ENCODE data around the gene PLAA.

Gene PLAA

DNA sequence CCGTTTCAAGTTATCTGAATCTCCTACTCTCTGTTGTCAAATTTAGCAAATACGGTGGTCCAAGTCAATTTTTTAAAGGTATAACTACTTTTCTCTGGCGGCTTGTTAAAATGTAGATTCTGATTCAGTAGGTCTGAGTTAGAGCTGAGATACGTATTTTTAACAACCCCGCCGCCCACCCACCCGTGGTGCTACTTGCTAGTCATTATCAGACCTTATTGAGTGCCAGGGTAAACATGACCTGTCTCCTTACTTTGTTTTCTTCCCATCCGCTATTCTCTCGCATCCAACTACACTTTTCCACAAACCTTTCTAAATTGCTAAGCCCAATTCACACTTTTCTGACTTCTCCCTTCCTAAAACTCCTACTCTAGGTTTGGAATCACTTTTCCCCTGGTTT, 694 bp upstream of the PLAA start:
- no peaks in the 10 kb centered on the region for H3K9me3 Mint-ChIP-seq
- peaks cover 9% of the 10 kb centered on the region for H3K27me3 Mint-ChIP-seq
- H3K36me3 Mint-ChIP-seq: no peaks in the 10 kb centered on the region
- H3K4me1 Mint-ChIP-seq: peaks cover 32% of the 10 kb centered on the region
- ATAC-seq: no peak
- H3K27ac Mint-ChIP-seq: peak overlapping the region; percentile 99
- peak overlapping the region; percentile 88 for H3K4me3 Mint-ChIP-seq

DNA sequence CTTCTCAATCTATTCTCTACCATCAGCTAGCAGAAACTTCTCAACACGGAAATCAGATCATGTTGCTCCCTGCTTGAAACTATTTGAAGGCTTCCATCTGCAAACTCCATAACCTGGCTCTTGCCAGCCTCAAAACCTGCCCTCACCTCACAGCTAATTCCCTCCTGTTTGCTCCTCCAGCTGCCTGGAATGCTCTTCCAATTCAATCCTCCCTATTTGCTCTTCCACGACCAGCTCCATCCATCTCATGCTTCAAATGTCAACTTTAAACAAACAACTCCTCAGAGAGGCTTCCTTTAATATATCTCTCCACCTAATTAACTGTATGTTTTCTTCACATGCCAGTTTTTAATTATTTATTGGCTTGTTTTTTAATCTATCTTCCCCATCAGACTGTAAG, 1.5 kb downstream of the PLAA start:
- H3K4me1 Mint-ChIP-seq: peaks cover 53% of the 10 kb centered on the region
- no peak for ATAC-seq

DNA sequence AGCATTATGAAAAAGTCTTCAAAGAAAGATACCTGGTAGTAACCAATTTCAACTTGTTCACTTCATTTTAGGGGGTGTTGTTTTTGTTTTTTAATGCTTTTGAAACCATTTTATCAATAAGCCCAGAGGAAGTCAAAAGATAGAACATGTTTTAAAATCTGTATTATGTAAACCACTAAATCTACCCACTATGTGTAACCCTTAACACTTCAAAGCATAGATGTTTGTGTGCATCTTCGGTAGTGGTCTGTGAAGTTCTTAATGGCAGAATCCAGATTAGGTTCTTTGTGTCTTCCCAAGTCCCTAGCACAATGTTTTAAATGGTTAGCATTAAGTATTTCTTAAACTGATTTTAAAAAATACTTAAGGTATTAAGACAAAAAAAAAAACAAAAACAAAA, 6.3 kb downstream of the PLAA start:
- no peak overlapping the region for H3K27ac Mint-ChIP-seq
- no peaks in the 10 kb centered on the region for H3K27me3 Mint-ChIP-seq
- no peak for ATAC-seq
- H3K4me3 Mint-ChIP-seq: no peak overlapping the region
- H3K9me3 Mint-ChIP-seq: peaks cover 5% of the 10 kb centered on the region
- peaks cover 72% of the 10 kb centered on the region for H3K4me1 Mint-ChIP-seq
- H3K36me3 Mint-ChIP-seq: peaks cover 42% of the 10 kb centered on the region

More for the DNA sequence above, 1.5 kb downstream of the PLAA start:
- H3K9me3 Mint-ChIP-seq: no peaks in the 10 kb centered on the region
- peaks cover 7% of the 10 kb centered on the region for H3K36me3 Mint-ChIP-seq
- H3K27ac Mint-ChIP-seq: peak overlapping the region; percentile 99
- peaks cover 9% of the 10 kb centered on the region for H3K27me3 Mint-ChIP-seq
- H3K4me3 Mint-ChIP-seq: peak overlapping the region; percentile 88

DNA sequence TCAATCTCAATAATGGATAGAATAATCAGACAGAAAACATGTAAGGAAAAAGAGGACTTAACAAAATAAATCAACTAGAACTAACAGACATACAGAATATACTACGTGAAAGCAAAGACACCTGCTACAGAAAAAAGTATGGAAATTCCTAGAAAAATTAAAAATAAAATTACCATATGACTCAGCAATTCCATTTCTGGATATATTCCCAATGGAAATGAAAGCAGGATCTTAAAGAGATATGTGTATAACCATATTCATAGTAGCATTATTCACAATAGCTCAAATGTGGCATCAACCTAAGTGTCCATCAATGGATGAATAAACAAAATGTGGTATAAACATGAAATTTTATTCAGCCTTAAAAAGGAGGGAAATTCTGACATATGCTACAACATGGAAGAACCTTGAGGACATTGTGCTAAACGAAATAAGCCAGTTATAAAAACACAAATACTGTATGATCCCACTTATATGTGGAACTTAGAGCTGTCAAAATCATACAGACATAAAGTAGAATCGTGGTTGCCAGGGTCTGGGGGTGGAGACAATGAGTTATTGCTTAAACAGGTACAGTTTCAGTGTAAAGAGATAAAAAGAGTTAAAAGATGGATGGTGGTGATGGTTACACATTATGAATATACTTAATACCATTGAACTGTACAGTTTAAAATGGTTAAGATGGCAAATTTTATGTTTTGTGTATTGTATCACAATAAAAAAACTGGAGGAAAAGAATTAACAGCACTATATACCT, 6.9 kb downstream of the PLAA start:
- H3K27ac Mint-ChIP-seq: no peak overlapping the region
- H3K9me3 Mint-ChIP-seq: peaks cover 5% of the 10 kb centered on the region
- no peaks in the 10 kb centered on the region for H3K27me3 Mint-ChIP-seq
- peaks cover 42% of the 10 kb centered on the region for H3K36me3 Mint-ChIP-seq
- ATAC-seq: no peak
- H3K4me1 Mint-ChIP-seq: peaks cover 65% of the 10 kb centered on the region
- H3K4me3 Mint-ChIP-seq: no peak overlapping the region

DNA sequence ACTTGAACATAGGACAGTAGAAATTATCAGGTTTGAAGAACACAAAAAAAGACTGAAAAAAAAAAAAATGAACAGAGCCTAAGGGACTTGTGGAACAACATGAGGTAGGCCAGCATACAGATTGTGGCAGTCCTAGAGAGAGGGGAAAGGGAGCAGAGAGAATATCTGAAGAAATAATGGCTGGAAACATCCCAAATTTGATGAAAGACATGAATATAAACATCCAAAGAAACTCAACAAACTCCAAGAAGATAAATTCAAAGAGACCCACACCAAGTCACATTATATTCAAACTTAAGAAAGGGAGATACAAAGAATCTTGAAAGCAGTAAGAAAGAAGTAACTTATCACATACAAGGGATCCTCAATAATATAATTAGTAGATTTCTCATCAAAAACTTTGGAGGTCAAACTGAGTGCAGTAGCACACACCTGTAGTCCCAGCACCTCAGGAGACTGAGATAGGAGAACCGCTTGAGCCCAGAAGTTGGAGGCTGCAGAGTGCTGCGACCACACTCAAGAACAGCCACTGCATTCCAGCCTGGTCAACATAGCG, 9.1 kb downstream of the PLAA start:
- Mint-ChIP-seq H3K4me1 (peaks cover 57% of the 10 kb centered on the region), H3K27ac (no peak overlapping the region), H3K4me3 (no peak overlapping the region), H3K27me3 (no peaks in the 10 kb centered on the region), H3K9me3 (peaks cover 5% of the 10 kb centered on the region), H3K36me3 (peaks cover 42% of the 10 kb centered on the region)
- ATAC-seq: no peak

DNA sequence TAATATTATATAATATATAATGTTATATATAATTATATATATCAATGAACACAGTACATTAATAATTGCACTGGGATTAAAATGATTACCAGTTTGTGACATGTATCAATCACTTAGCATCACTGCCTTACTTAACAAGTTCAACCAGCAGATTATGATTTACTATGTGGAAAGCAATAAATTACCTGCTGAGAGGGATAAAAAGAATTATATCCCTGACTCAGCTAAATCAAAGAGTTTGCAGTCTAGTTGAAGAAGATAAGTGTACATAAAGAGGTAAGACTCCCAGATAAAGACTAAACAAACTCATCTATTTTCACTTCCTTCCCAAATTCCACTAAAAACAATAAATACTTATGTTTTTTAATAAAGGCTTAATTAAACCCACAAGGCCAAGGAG, 11.2 kb downstream of the PLAA start:
- Mint-ChIP-seq H3K36me3 (peaks cover 52% of the 10 kb centered on the region), H3K9me3 (peaks cover 5% of the 10 kb centered on the region), H3K4me3 (no peak overlapping the region), H3K27me3 (no peaks in the 10 kb centered on the region), H3K27ac (no peak overlapping the region), H3K4me1 (peaks cover 39% of the 10 kb centered on the region)
- no peak for ATAC-seq

DNA sequence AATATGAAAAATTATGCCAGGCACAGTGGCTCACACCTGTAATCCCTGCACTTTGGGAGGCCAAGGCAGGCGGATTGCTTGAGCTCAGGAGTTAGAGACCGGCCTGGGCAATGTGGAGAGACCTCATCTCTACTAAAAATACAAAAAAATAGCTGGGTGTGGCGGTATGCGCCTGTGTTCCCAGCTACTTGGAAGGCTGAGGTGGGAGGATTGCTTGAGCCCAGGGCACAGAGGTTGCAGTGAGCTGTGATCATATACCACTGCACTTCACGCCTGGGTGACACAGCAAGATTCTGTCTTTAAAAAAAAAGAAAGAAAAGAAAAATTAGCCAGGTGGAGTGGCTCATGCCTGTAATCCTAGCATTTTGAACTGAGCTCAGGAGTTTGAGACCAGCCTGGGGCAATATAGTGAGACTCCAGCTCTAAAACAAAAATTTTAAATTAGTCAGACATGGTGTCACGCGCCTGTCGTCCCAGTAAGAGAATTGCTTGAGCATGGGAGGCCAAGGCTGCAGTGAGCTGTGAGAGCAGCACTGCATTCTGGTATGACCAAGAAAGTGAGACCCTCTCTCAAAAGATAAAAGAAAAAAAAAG, 18.0 kb downstream of the PLAA start:
- H3K36me3 Mint-ChIP-seq: peaks cover 44% of the 10 kb centered on the region
- no peak for ATAC-seq
- H3K27me3 Mint-ChIP-seq: no peaks in the 10 kb centered on the region
- no peaks in the 10 kb centered on the region for H3K9me3 Mint-ChIP-seq
- no peak overlapping the region for H3K27ac Mint-ChIP-seq
- no peaks in the 10 kb centered on the region for H3K4me1 Mint-ChIP-seq
- H3K4me3 Mint-ChIP-seq: no peak overlapping the region

DNA sequence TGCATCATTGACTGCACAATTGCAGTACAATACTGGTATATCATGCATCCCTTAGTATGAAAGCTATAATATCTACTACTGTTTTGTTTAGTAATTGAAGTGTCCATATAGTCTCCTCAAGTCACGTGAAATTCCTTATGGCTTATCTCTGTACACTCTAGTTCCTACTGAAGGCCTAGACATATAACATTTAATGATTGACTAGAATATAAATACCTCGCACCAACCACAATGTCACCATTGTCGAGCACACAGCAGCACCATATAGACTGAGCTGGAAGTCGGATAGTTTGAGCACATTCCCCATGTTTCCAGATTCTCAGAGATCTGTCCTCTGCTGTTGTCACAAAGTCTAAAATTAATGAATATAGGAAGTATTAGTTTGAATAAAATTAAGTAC, 21.4 kb downstream of the PLAA start:
- no peaks in the 10 kb centered on the region for H3K4me1 Mint-ChIP-seq
- H3K27me3 Mint-ChIP-seq: no peaks in the 10 kb centered on the region
- H3K9me3 Mint-ChIP-seq: no peaks in the 10 kb centered on the region
- H3K36me3 Mint-ChIP-seq: peaks cover 53% of the 10 kb centered on the region
- no peak overlapping the region for H3K27ac Mint-ChIP-seq
- ATAC-seq: no peak
- no peak overlapping the region for H3K4me3 Mint-ChIP-seq

DNA sequence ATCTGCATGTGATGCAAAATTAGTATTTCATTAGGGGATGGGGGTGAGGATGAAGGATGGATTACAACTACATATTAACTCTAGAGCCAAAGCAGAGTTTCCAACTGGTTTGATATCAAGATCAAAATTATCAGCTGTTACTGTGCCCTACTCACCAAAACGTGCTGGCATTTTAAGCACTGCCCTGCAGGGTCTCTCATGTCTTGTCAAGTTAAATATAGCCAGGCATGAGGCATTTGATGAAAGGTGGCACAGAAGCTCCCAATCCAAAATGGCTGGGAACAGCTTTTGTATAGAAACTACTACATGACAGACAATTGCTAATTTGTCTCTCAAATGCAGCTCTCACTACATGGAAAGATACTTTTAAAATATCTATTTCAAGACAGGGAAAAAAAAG, 27.3 kb downstream of the PLAA start:
- no peak for ATAC-seq
- Mint-ChIP-seq H3K36me3 (peaks cover 79% of the 10 kb centered on the region), H3K27ac (no peak overlapping the region), H3K4me1 (no peaks in the 10 kb centered on the region), H3K9me3 (no peaks in the 10 kb centered on the region), H3K4me3 (no peak overlapping the region), H3K27me3 (no peaks in the 10 kb centered on the region)

DNA sequence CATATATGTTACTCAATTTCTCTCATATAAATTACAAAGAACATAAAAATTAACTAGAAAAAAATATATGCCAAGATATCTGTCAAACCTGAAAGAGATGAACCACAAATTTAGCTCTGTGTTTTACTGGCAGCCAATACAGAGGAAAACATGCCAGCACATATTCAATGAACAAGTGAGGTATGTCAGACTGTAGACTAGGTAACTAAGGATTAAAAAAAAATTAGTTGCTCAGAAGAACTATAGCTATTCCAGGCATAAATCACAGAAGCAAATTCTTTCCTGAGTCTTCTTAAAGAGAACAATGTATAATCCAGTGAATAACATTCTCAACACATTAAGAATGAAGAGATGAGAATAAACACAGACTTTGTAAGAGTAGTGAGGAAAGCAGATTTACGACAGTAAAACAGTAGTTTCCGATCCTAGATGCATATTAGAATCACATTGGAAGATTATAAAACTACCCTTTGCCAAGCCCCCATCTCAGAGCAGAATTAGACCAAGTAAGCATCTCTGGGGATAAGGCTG, 33.8 kb downstream of the PLAA start:
- Mint-ChIP-seq H3K4me1 (no peaks in the 10 kb centered on the region), H3K4me3 (no peak overlapping the region), H3K27ac (no peak overlapping the region), H3K36me3 (peaks cover 52% of the 10 kb centered on the region), H3K9me3 (no peaks in the 10 kb centered on the region), H3K27me3 (no peaks in the 10 kb centered on the region)
- ATAC-seq: no peak

DNA sequence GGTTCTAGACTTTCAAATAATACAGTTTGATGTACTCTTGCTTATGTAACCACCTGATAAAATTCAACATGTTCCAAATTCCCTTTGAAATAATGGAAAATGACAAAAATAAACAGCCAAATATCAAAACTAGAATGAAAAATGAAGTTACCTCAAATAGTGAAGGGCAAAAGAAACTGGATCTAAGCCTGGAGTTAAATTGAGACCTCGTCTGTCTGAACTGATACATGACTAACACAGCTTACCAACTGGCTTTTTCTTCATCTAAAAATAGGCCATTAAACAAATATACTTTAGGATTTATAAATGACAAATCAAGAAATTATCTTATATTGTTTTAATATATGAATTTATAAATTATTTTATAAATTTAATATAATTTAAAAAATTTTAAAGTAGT, 42.4 kb downstream of the PLAA start:
- H3K9me3 Mint-ChIP-seq: no peaks in the 10 kb centered on the region

DNA sequence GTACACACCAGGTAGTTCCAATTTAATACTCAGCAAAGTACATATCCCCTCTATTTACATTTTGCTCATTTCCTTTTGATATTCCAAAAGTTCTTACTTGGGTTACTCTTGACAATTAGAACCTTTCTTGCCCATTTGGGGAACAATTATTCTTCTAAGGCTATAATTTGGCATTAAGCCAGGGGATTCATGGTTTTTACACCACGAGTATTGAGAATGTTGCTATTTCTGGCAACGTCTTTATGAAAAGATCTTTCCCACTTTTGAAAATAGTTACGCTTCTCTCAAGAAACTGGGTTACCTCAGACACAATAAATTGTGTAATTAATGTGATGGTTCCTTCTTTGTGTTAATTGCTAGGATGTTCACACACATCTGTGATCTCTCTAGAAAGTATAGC, 43.0 kb downstream of the PLAA start:
- H3K4me3 Mint-ChIP-seq: no peak overlapping the region
- no peak overlapping the region for H3K27ac Mint-ChIP-seq
- no peaks in the 10 kb centered on the region for H3K9me3 Mint-ChIP-seq
- peaks cover 38% of the 10 kb centered on the region for H3K36me3 Mint-ChIP-seq
- H3K4me1 Mint-ChIP-seq: no peaks in the 10 kb centered on the region
- ATAC-seq: no peak
- no peaks in the 10 kb centered on the region for H3K27me3 Mint-ChIP-seq

More for the DNA sequence above, 42.4 kb downstream of the PLAA start:
- H3K36me3 Mint-ChIP-seq: peaks cover 39% of the 10 kb centered on the region
- no peaks in the 10 kb centered on the region for H3K4me1 Mint-ChIP-seq
- no peaks in the 10 kb centered on the region for H3K27me3 Mint-ChIP-seq
- H3K27ac Mint-ChIP-seq: no peak overlapping the region
- no peak overlapping the region for H3K4me3 Mint-ChIP-seq
- ATAC-seq: no peak

DNA sequence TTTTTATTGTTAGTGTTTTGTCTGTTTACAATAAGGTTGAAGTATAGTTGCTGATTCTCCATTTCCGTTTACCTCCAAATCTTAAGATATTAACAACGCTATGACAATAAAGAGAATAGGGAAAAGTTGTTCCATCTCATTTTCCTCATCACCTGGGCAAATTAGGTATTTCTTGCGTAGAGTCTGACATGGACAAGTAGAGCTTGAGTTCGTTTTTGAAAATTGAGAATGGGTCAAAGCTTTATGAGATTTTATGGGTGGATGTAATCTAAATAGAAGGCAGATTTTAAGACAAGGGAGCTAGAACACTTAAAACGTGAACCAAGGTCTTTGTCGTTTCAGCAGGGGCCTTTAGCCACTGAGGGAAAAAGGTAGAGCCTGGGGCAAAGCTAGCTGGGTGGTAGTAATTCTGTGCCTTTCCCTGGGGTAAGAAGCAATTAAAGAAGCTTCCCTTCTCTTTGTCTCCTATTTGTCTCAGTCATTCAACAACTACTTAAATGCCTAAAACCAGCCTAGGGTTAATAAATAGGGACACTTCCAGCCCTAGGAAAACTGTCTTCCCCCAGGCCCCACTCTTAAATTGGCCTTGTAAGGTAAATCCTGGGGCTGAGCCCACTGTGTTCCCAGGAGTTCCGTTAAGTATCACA, 53.9 kb downstream of the PLAA start:
- peak overlapping the region; percentile 93 for H3K4me3 Mint-ChIP-seq
- no peak for ATAC-seq
- H3K9me3 Mint-ChIP-seq: peaks cover 9% of the 10 kb centered on the region
- peaks cover 11% of the 10 kb centered on the region for H3K36me3 Mint-ChIP-seq
- H3K27me3 Mint-ChIP-seq: no peaks in the 10 kb centered on the region
- peak overlapping the region; percentile 98 for H3K27ac Mint-ChIP-seq
- H3K4me1 Mint-ChIP-seq: peaks cover 33% of the 10 kb centered on the region

DNA sequence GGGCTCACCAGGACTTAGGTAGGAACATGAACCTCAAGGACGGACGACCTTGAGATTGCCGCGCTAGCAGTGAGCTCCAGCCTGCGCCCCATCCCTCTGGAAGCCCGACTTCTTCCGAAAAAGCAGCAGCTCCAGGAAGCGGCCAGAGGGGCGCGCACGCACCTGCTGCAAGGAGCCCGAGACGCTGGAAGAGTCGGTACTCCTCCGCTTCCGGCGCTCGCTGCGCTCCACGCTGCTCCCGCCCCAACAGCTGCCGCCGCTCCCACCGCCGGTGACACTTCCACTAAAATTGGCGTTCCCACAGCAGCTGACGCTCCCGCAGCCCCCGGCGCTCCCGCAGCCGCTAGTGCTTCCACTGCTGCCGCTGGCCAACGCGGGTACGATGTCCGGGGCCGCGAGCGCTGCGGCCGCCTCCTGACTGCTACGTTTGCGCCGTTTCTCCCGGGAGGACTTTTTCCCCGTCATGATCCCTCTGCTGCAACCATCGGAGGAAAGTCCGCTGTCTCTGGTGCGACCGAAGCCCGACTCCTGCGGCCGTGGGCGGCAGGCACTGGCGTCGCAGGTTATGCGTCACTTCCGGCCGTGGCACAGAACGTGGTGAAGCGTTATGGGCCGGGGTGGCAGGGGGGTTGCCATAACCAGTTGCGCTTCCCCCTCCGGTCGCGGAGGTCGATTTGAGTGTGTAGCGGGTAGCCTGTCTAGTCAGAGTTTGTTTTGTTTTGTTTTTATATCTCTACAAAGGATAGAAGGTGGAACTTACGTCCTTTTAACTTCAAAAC, 54.6 kb downstream of the PLAA start, which contains the start of gene CAAP1:
CAAP1 (minus strand) TSS at position 552 of the 779 bp plus-strand sequence; CDS start at position 465, 87 bp downstream.
- Mint-ChIP-seq H3K4me3 (peak within 1 kb of the TSS; percentile 93), H3K4me1 (peaks cover 37% of the 10 kb centered on the region), H3K27ac (peak within 1 kb of the TSS; percentile 98), H3K36me3 (peaks cover 15% of the 10 kb centered on the region), H3K27me3 (no peaks in the 10 kb centered on the region), H3K9me3 (peaks cover 9% of the 10 kb centered on the region)
- peak; percentile 98 for ATAC-seq

DNA sequence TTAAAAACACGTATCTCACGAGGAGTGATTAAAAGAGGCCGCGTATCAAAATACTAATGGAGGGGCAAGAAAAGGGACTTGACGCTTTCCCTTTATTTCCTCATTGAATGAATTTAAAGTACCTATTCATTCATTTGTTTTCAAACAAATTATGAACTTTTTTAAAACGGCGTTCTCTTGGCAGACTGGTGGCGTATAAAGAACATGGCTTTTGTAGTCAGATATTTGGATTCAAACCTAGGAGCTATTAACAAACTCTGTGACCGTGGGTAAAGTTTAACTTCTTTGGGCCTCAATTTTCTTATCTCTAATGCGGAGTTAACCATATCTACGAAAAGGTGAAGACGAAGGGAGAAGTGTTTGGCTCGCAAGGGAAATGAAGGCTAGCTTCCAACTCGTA, 55.3 kb downstream of the PLAA start:
- H3K4me1 Mint-ChIP-seq: peaks cover 37% of the 10 kb centered on the region
- peak overlapping the region; percentile 98 for H3K27ac Mint-ChIP-seq
- H3K4me3 Mint-ChIP-seq: peak overlapping the region; percentile 93
- no peaks in the 10 kb centered on the region for H3K27me3 Mint-ChIP-seq
- peaks cover 9% of the 10 kb centered on the region for H3K9me3 Mint-ChIP-seq
- no peak for ATAC-seq
- H3K36me3 Mint-ChIP-seq: peaks cover 15% of the 10 kb centered on the region
